Muscle of arm (tissue), 14 donors: ENCODE results near the gene HNRNPH3. TPM values are rescaled to one million over a fixed set of nuclear protein-coding genes. Genes with fewer than 3 reads are reported as not detected.
"Not testable (repeated sequence)": the region's sequence is repeated elsewhere in the genome, so short reads cannot be mapped to it uniquely, and the experiment has no call there.

Experiments
- DNase-seq: peaks from one replicate; pipeline ENCODE4 v3.0.0-alpha.2; 2013
- long read RNA-seq, 11 donors: transcript quantifications; one replicate each; lab custom pipeline, GENCODE V29; 2026
- polyA plus RNA-seq, 12 donors: library from polyadenylated mRNA; unstranded; fragments of 120-200 nt; gene quantifications; one replicate each; pipeline ENCODE4 v1.2.1, GENCODE V29; 2013; ENCODE audit not compliant: insufficient read length in 12 of 12

The HNRNPH3 gene, protein sequence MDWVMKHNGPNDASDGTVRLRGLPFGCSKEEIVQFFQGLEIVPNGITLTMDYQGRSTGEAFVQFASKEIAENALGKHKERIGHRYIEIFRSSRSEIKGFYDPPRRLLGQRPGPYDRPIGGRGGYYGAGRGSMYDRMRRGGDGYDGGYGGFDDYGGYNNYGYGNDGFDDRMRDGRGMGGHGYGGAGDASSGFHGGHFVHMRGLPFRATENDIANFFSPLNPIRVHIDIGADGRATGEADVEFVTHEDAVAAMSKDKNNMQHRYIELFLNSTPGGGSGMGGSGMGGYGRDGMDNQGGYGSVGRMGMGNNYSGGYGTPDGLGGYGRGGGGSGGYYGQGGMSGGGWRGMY
- 100 to 1,000 TPM in 11 of 12 donors, not detected in 1; 159 to 304 (median 211) TPM for polyA plus RNA-seq
- long read RNA-seq, donor 1, transcript HNRNPH3-201 (10 exons, 2,339 nt), result minor isoform, 7 of 118 reads
- long read RNA-seq, donor 1, transcript HNRNPH3-208 (7 exons, 2,704 nt), result major isoform, 11 of 118 reads
- long read RNA-seq, donor 1, partial matches to known transcripts, result 86 of 118 reads
- long read RNA-seq, donor 1, other reads (novel, unspliced or antisense), result 6 of 118 reads
- long read RNA-seq, donor 2, transcript HNRNPH3-201 (10 exons, 2,339 nt), result major isoform, 11 of 67 reads
- long read RNA-seq, donor 2, transcript HNRNPH3-208 (7 exons, 2,704 nt), result minor isoform, 5 of 67 reads
- long read RNA-seq, donor 2, partial matches to known transcripts, result 37 of 67 reads
- long read RNA-seq, donor 2, other reads (novel, unspliced or antisense), result 9 of 67 reads
- long read RNA-seq, donor 3, partial matches to known transcripts, result 5 of 13 reads
- long read RNA-seq, donor 3, other reads (novel, unspliced or antisense), result 0 of 13 reads
- long read RNA-seq, donor 4, transcript HNRNPH3-201 (10 exons, 2,339 nt), result minor isoform, 5 of 25 reads
- long read RNA-seq, donor 4, transcript HNRNPH3-208 (7 exons, 2,704 nt), result major isoform, 8 of 25 reads
- long read RNA-seq, donor 4, partial matches to known transcripts, result 7 of 25 reads
- long read RNA-seq, donor 4, other reads (novel, unspliced or antisense), result 0 of 25 reads
- long read RNA-seq, donor 5, result 0 reads
- long read RNA-seq, donor 6, transcript HNRNPH3-201 (10 exons, 2,339 nt), result minor isoform, 5 of 25 reads
- long read RNA-seq, donor 6, transcript HNRNPH3-208 (7 exons, 2,704 nt), result major isoform, 16 of 25 reads
- long read RNA-seq, donor 6, partial matches to known transcripts, result 0 of 25 reads
- long read RNA-seq, donor 6, other reads (novel, unspliced or antisense), result 0 of 25 reads
- long read RNA-seq, donor 7, transcript HNRNPH3-208 (7 exons, 2,704 nt), result major isoform, 6 of 28 reads
- long read RNA-seq, donor 7, transcript HNRNPH3-201 (10 exons, 2,339 nt), result minor isoform, 5 of 28 reads
- long read RNA-seq, donor 7, partial matches to known transcripts, result 13 of 28 reads
- long read RNA-seq, donor 7, other reads (novel, unspliced or antisense), result 0 of 28 reads
- long read RNA-seq, donor 8, transcript HNRNPH3-201 (10 exons, 2,339 nt), result minor isoform, 5 of 54 reads
- long read RNA-seq, donor 8, transcript HNRNPH3-208 (7 exons, 2,704 nt), result major isoform, 15 of 54 reads
- long read RNA-seq, donor 8, partial matches to known transcripts, result 16 of 54 reads
- long read RNA-seq, donor 8, other reads (novel, unspliced or antisense), result 10 of 54 reads
- long read RNA-seq, donor 9, transcript HNRNPH3-208 (7 exons, 2,704 nt), result major isoform, 11 of 38 reads
- long read RNA-seq, donor 9, partial matches to known transcripts, result 18 of 38 reads
- long read RNA-seq, donor 9, other reads (novel, unspliced or antisense), result 0 of 38 reads
- long read RNA-seq, donor 10, transcript HNRNPH3-208 (7 exons, 2,704 nt), result major isoform, 14 of 37 reads
- long read RNA-seq, donor 10, transcript HNRNPH3-201 (10 exons, 2,339 nt), result minor isoform, 7 of 37 reads
- long read RNA-seq, donor 10, partial matches to known transcripts, result 12 of 37 reads
- long read RNA-seq, donor 10, other reads (novel, unspliced or antisense), result 0 of 37 reads
- long read RNA-seq, donor 11, transcript HNRNPH3-201 (10 exons, 2,339 nt), result minor isoform, 12 of 111 reads
- long read RNA-seq, donor 11, transcript HNRNPH3-208 (7 exons, 2,704 nt), result major isoform, 19 of 111 reads
- long read RNA-seq, donor 11, partial matches to known transcripts, result 60 of 111 reads
- long read RNA-seq, donor 11, other reads (novel, unspliced or antisense), result 10 of 111 reads

DNA sequence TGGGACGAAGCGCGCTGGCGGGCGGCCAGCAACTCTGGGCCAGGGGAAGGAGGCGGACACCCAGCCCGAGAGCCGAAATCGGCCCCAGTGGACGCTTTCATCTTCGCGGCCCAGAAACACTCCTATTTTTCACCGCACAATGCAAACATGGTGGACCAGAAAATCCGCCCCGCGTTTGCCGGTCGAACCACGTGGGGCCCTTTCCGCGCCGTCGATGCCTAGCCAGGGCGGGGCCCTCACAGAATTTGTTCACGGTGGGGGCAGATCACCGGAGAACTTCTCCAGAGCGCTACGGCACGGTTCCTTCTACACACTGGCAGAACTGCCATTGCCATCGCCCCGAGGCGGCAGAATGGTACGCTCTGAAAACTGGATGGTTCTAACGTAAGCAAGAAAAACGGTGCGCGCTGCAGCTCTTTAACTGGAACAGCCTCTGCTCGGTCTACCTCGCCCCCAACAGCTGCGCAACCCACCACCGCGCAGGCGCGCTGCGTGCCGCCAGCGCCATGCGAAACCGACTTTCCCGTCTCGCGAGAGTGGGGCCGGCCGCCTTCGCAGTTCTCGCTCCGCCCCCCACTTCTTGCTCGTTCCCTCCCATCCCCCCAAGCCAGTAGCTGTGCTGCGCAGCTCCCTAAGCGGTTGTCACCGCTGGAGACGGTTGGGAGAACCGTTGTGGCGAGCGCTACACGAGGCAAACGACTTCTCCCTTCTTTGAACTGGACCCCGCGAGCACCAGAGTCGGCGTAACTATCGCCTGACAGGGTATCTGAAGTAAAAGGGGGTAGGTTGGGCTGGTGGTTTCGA is at the start of gene HNRNPH3:
Gene HNRNPH3, plus strand, starts transcription at position 610 of the 804 bp plus-strand sequence. CDS start 5,158 bp downstream, outside the sequence.
- DNase-seq, result peak; percentile 100

DNA sequence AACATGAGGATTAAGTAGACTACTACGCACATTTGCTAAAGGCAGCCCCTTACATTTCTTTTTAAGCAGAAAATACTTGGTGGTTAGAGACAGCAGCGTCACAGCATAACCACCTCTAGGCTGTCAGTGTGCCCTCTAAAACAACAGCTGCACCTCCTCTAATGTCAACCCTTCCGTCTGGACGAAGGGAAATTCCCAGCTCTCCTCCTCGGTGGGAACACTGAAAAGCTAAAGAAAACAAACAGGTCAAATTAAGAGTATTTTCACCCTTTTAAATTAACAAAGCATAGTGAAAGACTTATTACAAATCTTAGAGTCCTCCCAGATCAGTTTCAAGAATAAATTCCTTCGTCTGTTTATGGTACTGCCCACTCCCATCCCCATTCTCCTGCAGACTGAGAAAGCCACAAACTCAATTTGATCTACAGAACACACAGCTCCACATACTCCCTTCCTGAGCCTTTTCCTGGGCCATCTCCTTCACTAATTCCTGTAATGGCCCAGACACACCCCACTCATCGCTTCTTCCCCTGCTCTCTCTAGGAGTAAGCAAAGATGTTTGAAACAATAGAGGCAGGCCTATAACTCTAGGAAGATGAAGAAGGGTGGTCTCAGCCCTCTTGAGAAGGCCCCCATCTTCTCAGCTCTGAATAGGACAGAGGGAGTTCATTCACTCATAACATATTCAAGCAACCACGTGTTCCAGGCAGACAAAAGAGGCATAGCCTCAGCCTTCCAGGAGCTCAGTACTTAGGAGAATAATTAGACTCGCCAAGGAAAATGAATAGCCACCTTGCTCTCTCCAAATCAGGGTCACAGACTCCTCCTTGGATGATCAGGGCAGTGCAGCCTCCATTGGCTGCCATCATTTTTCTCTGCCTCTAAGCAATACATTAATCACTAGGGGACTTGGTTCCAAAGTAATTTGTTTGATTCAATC is 47.5 kb upstream of the HNRNPH3 start:
- DNase-seq, result no peak

DNA sequence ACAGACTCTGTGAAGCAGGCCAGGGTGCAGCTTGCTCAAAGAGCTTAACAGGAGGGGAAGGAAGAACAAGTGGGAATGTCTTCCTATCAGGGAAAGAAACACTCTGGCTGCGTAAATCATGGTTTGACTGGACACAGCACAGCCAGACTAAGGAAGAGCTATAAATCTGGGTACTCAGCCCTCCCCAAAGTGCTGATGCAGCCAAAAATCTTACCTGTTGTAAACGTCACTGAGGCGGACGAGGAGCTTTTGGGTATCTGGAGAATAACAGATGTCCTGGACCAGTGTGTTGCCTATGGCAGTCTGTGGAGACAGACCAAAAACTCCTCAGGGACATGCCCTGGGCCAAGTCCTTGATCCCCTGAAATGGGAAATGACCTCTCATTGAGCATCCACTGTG is 43.1 kb upstream of the HNRNPH3 start:
- no peak for DNase-seq

DNA sequence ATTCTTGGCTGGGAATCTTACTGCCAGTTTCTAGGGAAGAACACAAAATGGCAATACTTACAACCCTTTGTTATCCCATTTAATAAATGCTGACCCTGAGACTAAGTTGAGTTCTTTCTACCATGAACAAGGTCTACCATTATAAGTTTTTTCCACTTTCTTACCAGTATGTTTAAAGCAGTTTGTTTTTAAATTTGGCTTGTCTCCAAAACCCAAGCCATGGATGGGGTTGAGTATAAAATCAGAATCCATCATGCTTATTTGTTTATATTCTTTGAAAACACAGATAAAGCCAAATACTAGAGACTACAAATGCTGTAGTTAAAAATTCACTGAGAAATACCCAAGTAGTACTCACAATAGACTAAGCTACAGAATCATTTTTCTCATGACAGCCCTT is 41.1 kb upstream of the HNRNPH3 start:
- no peak for DNase-seq

DNA sequence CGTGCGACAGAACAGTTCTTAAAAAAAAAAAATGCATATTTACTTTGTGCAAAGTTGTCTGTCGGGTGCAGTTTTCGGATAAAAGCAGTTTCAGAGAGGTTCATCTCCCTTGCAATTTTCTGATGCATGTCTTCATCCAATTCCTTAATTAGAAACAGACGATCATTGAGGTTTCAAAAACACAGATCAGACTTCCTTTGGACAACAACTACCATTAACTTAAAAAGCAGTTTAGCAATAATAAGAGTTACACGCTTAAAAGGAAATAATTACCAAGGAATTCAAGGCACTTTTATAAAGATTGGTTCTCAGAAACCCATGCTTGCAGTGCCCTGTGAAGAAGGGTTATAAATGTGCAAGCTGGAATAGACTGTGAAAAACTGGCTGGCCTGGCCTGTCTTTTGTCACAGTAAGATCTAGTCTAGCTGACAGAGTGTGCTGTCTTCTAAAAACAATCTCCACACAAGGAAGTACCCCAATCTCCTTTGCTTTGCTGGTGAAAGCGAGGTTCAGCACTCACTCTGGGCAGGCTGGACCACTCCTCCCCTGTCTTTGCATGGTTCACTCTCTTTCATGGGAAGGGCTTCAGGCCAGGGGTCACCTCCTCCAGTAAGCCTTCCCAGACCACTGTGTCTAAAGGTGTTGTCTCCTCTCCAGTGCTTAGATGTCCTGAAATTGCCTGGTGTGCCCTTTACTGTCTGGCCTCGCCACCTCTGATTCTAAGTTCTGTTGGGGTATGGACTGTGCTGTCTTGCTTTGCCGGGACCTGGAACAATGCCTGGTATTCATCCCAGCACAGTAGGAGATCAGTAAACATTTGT is 34.8 kb upstream of the HNRNPH3 start:
- peak; percentile 15 for DNase-seq

DNA sequence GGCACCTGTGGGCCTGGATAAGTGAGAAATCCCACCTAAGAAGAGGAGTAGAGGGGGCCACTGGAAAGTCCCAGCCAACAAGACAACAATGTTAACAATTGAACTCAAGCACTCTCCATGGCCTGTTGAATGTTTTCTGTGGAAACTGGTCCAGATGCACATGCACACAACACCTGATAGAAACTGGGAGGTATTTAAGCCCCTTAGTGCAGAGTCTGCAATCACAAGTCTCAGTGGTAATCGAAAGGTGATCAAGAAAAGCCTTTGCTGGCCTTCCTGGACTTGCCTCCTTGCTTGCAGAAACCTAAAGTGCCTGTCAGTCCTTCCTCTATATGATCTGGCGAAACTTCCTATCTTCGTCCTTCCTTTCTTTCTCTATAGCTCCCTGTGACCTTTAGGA is 30.6 kb upstream of the HNRNPH3 start:
- DNase-seq, result no peak

DNA sequence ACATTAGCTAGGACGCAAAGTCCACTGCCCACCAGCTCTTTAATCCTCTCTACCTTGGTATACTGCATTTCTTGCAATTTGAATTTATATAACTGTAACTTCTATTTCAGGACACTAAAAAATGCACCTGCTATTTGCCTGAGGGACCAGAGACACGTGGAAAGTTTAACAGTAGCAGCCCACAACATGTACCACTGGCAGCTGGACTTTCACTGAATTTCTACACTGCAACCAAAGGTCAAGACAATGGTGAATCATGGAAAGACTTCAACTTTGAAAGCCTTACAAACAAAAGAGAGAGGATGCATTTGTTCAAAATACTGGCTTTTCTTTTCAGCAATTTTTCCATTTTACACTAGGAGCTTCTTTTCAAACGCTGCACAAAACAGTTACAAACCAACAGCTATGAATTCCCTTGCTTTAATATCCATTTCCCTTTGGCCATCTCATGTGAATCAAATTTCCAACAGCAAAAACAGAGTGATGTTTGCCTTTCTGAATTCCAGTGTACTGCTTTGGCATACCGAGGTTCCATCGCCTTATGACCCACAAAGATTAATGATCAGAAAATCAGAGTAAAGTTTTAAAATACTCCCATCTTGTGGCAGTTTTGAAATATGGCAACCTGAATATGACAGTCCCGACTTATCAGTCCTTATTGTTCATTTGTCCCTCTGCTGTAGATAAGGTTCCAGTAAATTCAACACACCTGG is 29.9 kb upstream of the HNRNPH3 start:
- DNase-seq, result peak; percentile 46

DNA sequence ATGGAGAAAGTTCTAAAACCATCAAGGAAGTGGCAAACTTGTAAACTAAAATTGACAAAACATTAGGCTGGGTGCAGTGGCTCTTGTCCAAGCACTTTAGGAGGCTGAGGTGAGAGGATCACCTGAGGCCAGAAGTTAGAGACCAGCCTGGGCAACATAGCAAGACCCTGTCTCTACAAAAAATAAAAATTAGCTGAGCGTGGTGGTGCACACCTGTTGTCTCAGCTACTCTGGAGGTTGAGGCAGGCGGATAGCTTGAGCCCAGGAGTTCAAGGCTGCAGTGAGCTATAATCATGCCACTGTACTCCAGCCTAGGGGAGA is 29.4 kb upstream of the HNRNPH3 start:
- DNase-seq, result no peak

DNA sequence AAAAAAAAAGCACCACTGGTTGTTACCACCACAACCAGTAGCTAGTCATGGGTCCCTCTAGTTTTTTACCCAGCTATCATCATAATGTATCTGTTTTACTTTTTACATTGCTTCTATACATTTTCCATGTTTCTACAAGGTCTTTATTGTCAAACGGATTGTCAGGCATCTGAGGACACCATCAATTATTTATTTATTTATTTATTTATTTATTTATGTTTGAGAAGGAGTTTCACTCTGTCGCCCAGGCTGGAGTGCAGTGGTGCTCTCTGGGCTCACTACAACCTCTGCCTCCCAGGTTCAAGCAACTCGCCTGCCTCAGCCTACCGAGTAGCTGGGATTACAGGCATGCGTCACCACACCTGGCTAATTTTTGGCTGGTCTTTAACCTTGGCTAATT is 29.0 kb upstream of the HNRNPH3 start:
- no peak for DNase-seq

DNA sequence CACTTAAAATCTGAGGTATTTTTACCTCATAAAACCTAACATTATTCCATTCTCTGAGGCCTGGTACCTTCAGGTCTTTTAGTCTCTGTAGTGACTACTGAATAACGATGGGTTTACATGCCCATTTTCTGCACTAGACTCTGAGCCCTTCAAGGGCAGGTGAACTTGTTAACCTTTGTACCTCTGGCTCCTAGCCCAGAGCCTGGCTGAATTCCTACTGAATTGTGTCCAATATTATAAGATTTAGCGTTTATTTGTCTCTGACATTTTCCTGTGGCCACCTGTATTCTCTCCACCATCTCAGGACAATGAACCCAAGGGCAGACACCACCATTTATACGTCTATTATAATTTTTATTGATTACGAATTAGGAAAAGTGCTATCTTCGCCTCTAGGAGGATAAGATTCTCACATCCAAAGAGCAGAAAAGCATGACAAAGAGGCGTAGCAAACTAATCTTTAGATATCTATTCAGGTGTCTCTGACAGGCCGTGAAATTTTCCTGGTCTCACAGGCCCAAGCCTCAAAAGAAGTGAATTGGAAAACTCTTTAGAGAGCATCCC is 27.9 kb upstream of the HNRNPH3 start:
- no peak for DNase-seq

DNA sequence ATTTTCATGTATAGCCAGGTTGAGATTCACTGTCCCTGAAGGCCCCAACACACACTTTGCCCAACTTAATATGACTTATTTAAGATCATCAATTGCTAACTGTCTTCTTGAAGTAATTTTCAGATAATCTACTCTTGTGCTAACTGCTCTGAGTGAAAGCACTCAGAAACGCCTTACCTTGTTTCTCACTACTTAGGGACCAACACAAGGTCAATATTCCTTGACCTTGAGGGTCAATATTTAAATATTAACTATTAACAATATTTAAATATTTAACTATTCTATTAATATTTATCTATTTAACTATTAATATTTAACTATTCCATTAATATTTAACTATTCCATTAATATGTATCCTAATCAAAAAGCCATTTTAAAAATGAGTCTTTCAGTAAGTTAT is 26.0 kb upstream of the HNRNPH3 start:
- DNase-seq, result no peak

DNA sequence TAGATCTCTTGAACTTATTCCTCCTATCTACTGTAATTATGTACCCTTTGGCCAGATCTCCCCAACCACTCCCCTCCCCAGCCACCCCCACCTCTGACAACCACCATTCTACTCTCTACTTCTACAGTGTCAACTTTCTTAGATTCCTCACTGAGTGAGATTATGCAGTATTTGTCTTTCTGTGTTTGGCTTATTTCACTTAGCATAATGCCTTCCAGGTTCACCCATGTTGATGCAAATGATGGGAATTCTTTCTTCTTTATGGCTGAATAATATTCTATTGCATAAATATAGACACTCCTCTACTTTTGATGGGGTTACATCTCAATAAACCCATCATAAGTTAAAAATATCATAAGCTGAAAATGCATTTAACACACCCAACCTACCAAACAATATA is 21.3 kb upstream of the HNRNPH3 start:
- DNase-seq, result no peak

DNA sequence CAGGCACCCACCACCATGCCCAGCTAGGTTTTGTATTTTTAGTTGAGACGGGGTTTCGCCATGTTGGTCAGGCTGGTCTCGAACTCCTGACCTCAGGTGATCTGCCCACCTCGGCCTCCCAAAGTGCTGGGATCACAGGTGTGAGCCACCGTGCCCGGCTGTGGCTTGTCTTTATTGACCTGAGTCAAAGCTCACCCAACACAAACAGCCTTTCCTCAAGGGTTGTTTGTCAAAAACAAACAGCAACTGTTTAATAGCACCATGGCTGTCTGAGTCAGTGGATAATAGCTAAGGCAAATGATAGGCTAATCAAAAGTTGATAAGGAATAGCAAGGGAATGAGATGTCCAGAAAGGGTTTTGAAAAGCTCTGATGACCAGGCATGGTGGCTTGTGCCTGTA is 16.9 kb upstream of the HNRNPH3 start:
- not testable (repeated sequence) for DNase-seq

DNA sequence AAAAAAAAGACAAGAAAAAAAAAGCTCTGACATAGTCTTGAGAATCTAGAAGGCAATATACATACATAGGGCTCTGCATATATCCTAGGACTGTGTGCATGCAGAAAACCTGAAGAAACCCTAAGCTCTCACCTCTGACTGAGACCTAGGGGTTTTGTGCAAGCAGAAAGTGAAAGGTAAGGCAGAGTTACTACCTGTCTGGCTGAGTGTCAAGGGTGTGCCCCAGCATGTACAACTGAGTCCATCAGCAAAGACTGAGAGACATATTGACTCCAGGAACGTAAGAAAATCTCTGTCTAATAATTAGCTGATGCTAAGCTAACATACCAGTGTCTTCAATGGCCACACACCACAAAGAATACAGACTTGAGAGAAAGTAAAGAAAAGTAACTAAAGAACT is 16.3 kb upstream of the HNRNPH3 start:
- DNase-seq, result no peak

DNA sequence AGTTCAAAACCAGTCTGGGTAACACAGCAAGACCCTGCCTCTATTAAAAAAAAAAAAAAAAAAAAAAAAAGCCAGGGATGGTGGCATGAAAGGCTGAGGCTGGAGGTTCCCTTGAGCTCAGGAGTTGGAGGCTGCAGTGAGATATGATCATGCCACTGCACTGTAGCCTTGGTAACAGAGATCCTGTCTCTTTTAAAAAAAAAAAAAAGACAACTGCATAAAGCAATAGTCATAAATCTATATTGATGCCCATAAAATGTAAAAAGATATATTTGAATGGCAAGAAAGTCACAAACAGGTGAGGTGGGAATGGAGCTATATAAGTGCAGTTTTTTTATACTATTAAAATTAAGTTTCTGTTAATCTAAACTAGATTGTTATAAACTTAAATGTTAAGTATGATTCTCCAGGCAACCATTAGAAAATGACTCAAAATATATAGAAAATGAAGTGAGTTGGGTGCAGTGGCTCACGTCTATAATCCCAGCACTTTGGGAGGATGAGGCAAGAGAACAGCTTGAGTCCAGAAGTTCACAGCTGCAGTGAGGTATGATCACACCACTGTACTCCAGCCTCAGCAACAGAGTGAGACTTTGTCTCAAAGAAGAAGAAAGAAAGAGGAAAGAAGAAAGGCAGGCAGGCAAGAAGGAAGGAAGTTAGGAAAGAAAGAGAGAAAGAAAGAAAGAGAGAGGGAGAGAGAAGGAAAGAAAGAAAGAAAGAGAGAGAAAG is 13.4 kb upstream of the HNRNPH3 start:
- DNase-seq, result no peak
